Stomach smooth muscle (tissue), 2 donors: Measurements from ENCODE around the gene SNRPA.
"Not testable (repeated sequence)": the region's sequence is repeated elsewhere in the genome, so short reads cannot be mapped to it uniquely, and the experiment has no call there.

Experiments
- H3K27ac ChIP-seq: one replicate; pipeline ENCODE4 v1.7.0; 2013; ENCODE audit warnings: mild to moderate bottlenecking, low read length, inconsistent platforms
- H3K27me3 ChIP-seq, 2 donors: one replicate each; pipeline ENCODE4 v1.7.0; 2013; ENCODE audit warnings: low read length in 2 of 2; ENCODE audit not compliant: insufficient read depth in 2 of 2, control insufficient read depth in 1 of 2
- H3K36me3 ChIP-seq, 2 donors: one replicate each; pipeline ENCODE4 v1.7.0; 2013; ENCODE audit warnings: low read length in 2 of 2; ENCODE audit not compliant: control insufficient read depth in 2 of 2, insufficient read depth in 2 of 2
- H3K4me1 ChIP-seq: one replicate; pipeline ENCODE4 v1.7.0; 2013; ENCODE audit warnings: low read length; ENCODE audit not compliant: control insufficient read depth, insufficient read depth
- H3K4me3 ChIP-seq, 2 donors: one replicate each; pipeline ENCODE4 v1.7.0; 2013; ENCODE audit warnings: low read length in 2 of 2
- H3K9ac ChIP-seq, 2 donors: one replicate each; pipeline ENCODE4 v1.7.0; 2013; ENCODE audit warnings: low read length in 2 of 2, mild to moderate bottlenecking in 1 of 2
- H3K9me3 ChIP-seq, 2 donors: one replicate each; pipeline ENCODE4 v1.7.0; 2013; ENCODE audit warnings: low read length in 2 of 2; ENCODE audit not compliant: control insufficient read depth in 2 of 2
- donor health status: healthy.
- donor health status: Pancreatic carcinoma.

SNRPA gene

DNA sequence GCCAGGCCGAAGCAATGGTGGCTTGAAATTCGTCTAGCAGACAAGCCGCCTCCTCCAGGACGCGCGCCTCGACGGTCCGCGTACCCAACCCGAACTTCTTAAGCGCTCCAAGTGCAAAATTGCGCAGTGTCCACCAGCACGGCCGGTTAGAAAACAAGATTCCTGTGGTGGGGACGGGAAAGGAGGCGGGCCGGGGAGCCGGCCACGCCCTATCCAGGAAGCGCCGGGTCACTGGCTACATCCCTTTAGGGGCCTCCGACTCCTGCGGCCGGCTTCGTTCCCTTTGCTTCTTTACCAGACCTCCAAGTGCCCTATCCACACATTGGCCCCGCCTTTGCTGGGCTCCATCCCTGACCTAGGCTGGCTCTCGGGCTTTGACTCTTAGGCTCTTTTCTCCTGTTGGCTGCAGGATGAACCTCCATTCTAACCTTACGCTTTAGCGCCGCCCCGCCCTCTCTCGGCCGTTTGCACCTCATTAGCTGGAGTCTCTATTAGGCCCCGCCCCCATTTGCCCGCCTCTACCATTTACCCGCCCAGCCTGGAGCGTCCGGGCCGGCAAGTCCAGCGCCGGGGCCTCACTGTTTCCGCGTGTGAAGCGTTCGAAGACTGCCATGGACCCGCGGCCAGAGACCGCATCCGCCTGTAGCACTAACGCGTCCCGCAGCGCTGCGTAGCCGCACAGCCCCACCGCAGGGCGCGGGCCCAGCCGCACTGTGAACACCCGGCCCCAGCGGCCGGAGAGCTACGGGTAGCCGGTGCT is 59.8 kb downstream of the SNRPA start:
- H3K27ac ChIP-seq = peak overlapping the region; percentile 69
- H3K27me3 ChIP-seq, H3K9me3 ChIP-seq: not testable (repeated sequence)
- H3K9ac ChIP-seq = peak overlapping the region in 1 of 2 donors; percentile 51
- H3K4me3 ChIP-seq = peak overlapping the region; percentile 39 to 70
- peaks cover 9 to 17% of the 10 kb centered on the region in 2 donors for H3K36me3 ChIP-seq
- H3K4me1 ChIP-seq = peaks cover 45% of the 10 kb centered on the region

DNA sequence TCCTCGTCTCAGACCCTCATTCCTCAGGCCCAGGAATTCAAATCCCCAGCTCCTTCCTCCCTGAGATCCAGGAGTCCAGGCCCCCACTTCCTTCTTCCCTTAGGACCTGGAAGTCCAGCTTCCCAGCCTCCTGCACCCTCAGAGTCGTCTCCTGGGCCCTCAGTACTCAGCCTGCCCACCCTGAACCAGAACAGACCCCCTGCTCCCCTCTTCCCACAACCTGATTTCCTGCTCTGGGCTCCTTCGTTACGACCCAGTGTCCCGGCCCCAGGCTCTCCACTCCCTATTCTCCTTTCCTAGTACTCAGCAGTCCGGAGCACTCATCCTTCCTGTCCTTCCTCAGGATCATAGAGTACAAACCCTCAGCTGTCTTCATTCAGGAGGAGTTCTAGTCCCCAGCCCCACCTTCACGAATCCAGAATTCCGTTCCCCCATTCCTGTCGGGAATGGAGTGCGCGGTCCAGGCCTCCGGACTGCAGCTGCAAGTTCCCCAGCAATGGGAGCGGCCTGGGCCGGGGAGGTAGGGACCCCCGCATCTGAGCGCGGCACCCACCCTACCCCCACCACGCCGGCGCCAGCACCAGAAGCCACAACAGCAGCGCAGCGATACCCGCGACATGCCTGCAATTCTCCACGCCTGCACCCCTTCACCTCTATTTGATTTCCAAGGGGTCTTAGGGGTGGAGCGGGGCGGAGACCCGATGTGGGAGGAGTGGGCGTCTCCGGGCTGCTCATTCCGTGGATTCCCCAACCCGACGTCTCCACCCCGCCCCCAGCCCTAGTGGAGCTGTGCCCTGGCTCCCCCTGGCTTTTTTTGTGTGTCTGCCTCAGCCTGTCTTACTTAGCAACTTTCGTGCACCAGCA is 60.7 kb downstream of the SNRPA start:
- H3K36me3 ChIP-seq = peaks cover 9 to 17% of the 10 kb centered on the region in 2 donors
- H3K9ac ChIP-seq = peak overlapping the region in 1 of 2 donors; percentile 51
- H3K4me3 ChIP-seq = peak overlapping the region; percentile 15 to 70
- peaks cover 37% of the 10 kb centered on the region for H3K4me1 ChIP-seq
- no peaks in the 10 kb centered on the region for H3K27me3 ChIP-seq
- no peaks in the 10 kb centered on the region for H3K9me3 ChIP-seq
- peak overlapping the region; percentile 53 for H3K27ac ChIP-seq

DNA sequence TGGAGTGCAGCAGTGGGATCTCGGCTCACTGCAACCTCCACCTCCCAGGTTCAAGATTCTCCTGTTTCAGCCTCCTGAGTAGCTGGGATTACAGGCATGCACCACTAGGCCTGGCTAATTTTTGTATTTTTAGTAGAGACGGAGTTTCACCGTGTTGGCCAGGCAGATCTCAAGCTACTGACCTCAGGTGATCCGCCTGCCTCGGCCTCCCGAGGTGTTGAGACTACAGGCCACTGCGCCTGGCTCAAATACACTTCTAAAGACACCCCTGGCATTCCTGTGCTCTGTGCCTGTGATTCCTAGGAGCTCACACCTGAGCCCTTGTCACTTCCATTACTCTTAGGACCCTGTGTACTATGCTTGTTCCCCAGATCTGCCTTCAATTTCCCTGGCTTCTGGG is 61.6 kb downstream of the SNRPA start:
- Histone ChIP-seq H3K36me3 (peaks cover 8 to 13% of the 10 kb centered on the region in 2 donors), H3K4me1 (peaks cover 29% of the 10 kb centered on the region)
- not testable (repeated sequence) for H3K9ac ChIP-seq, H3K27ac ChIP-seq, H3K27me3 ChIP-seq, H3K4me3 ChIP-seq, H3K9me3 ChIP-seq

GRCh38 chr19:40813182-40813581 is 62.2 kb downstream of the SNRPA start:
- no peak overlapping the region for H3K4me3 ChIP-seq
- no peak overlapping the region for H3K9ac ChIP-seq
- peaks cover 4 to 9% of the 10 kb centered on the region in 2 donors for H3K36me3 ChIP-seq
- peaks cover 29% of the 10 kb centered on the region for H3K4me1 ChIP-seq
- no peak overlapping the region for H3K27ac ChIP-seq
- no peaks in the 10 kb centered on the region for H3K27me3 ChIP-seq
- no peaks in the 10 kb centered on the region for H3K9me3 ChIP-seq
